ENCODE measurements around the gene FAM131A. TPM values are rescaled to one million over a fixed set of nuclear protein-coding genes. Genes with fewer than 3 reads are reported as not detected.
A peak's percentile ranks its signal among the peaks of the same experiment; 100 is the strongest.

The FAM131A gene
- total and polyA plus RNA-seq, 9 of the 15 experiments (the other 6 are each of a cell fraction or from before 2014, with no cell fraction given), result 0.48 to 11.1 (median 4.3) TPM

- TF ChIP-seq CUX1 (CRISPR knock-in tag; IDR thresholded peaks at IDR 0.05), result no peak
- no peak for TF ChIP-seq ZNF644 (tag; IDR thresholded peaks at IDR 0.05; ENCODE audit: low read depth)
- no peak for TF ChIP-seq NONO (IDR thresholded peaks at IDR 0.05; ENCODE audit: low read depth in 2 of 2, low read length in 1 of 2)
- TF ChIP-seq HOXB6 (CRISPR knock-in tag; IDR thresholded peaks at IDR 0.05; ENCODE audit: borderline replicate concordance), result no peak
- no peak for TF ChIP-seq SAP30 (IDR thresholded peaks at IDR 0.05; ENCODE audit: borderline replicate concordance, insufficient read depth, low read depth, low read length, poor library complexity, severe bottlenecking)
- TF ChIP-seq SMAD4 (CRISPR knock-in tag; conservative IDR thresholded peaks at IDR 0.05), result 0 out of 2 replicates have a peak, but pooled peaks have one; percentile 27
- no peak for TF ChIP-seq ELK1 (CRISPR knock-in tag; IDR thresholded peaks at IDR 0.05)
- no peak for TF ChIP-seq CAMTA2 (CRISPR knock-in tag; conservative IDR thresholded peaks at IDR 0.05)
- no peak for TF ChIP-seq MAX (CRISPR knock-in tag; IDR thresholded peaks at IDR 0.05)
- TF ChIP-seq CBX8 (IDR thresholded peaks at IDR 0.05; ENCODE audit: borderline replicate concordance, extremely low read depth, low read depth, low read length, poor library complexity, severe bottlenecking), result no peak
- no peak for TF ChIP-seq ZNF41 (CRISPR knock-in tag; conservative IDR thresholded peaks at IDR 0.05)
- no peak for TF ChIP-seq JUNB (CRISPR knock-in tag; conservative IDR thresholded peaks at IDR 0.05)
- no peak for TF ChIP-seq PYGO2 (tag; IDR thresholded peaks at IDR 0.05)
- TF ChIP-seq, protein P1, sequence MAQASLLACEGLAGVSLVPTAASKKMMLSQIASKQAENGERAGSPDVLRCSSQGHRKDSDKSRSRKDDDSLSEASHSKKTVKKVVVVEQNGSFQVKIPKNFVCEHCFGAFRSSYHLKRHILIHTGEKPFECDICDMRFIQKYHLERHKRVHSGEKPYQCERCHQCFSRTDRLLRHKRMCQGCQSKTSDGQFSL (CRISPR knock-in tag; IDR thresholded peaks at IDR 0.05), result no peak
- TF ChIP-seq, protein P1 (tag; IDR thresholded peaks at IDR 0.05), result no peak
- no peak for TF ChIP-seq MTA2 (IDR thresholded peaks at IDR 0.05; ENCODE audit: low read depth)
- TF ChIP-seq PRPF4 (IDR thresholded peaks at IDR 0.05; ENCODE audit: insufficient read depth, low read depth, low read length, poor library complexity, severe bottlenecking), result no peak
- no peak for TF ChIP-seq ZC3H8 (IDR thresholded peaks at IDR 0.05)
- 0 out of 2 replicates have a peak, but pooled peaks have one; percentile 24 for TF ChIP-seq HCFC1 (IDR thresholded peaks at IDR 0.05; ENCODE audit: low read depth, low read length)
- no peak for TF ChIP-seq ZSCAN32 (CRISPR knock-in tag; IDR thresholded peaks at IDR 0.05)
Measured at GRCh38 chr3:184345317-184346144, 8.1 kb downstream of the FAM131A start (continued).
